ENCODE results near the gene SLFN12.
A peak's percentile ranks its signal among the peaks of the same experiment; 100 is the strongest.
"Not testable (repeated sequence)": the region's sequence is repeated elsewhere in the genome, so short reads cannot be mapped to it uniquely, and the experiment has no call there.

The SLFN12 gene

DNA sequence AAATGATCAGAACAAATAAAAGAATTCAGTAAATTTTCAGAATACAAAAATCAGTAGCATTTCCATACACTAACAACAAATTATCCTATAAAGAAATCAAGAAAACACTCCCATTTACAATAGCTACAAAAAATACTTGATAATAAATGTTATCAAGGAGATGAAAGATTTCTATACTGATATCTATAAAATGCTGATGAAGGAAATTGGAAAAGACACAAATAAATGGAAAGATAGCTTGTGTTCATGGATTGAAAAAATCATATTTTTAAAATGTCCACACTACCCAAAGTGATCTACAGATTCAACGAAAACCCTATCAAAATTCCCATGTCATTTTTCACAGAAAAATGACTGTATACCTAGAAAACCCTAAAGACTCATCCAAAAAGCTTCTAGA lies 18.1 kb downstream of the SLFN12 start:
- no peak for DNase-seq (ENCODE audit: low read depth in 2 of 2)

DNA sequence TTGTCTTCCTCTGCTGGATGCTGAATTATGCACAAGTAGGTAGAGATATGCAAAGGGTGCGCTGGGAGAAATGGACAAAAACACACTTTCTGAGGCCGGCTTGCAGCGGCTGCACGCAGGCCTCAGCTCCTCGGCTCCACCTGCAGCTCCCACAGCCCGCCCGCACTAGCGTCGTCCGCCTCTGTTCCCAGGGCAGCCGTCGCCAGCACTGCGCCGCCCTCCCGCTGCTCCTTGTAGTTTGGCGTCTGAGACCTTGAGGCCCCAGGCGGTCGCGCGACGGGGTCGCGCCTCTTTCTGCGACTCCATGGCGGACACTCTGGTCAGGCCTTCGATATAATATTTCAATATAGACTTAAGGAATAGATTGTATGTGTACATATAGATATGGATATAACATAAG lies 24.8 kb downstream of the SLFN12 start:
- no peak for DNase-seq (ENCODE audit: low read depth in 2 of 2)

DNA sequence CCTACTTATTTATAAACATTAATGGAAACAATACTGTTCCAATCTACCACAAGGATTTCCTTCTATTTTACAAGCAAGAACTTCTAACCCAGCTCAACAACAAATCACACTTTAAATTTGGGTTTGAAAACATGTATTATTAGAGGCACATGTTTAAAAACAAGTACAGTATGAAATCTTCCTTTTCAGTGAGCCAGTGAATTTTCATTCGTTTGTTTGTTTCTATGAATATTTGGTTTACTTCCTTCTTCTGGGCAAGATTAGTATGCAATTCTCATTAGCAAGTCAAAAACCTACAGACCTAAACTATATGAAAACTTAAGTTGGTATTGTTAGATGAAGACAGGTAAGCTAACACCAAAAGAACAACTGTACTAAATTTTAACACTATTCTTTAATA lies 25.7 kb downstream of the SLFN12 start:
- DNase-seq (ENCODE audit: low read depth in 2 of 2), result no peak

DNA sequence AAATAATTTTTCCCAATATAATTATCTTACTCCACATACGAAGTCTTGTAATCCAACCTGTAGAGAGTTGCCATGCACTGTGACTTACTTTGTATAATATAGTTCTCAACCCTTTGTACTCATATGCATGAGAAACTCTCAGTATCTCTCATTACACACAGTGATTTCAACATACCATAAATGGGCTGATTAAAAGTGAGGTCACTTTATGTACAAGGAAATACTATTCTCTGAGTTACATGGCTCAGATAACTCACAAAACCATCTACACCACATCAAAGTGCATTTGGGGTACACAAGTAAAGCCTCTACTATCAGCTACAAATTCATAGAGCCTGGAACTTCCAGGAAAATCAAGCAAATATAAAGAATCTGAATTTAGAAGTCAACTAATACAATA lies 27.9 kb downstream of the SLFN12 start:
- DNase-seq (ENCODE audit: low read depth in 2 of 2), result no peak

DNA sequence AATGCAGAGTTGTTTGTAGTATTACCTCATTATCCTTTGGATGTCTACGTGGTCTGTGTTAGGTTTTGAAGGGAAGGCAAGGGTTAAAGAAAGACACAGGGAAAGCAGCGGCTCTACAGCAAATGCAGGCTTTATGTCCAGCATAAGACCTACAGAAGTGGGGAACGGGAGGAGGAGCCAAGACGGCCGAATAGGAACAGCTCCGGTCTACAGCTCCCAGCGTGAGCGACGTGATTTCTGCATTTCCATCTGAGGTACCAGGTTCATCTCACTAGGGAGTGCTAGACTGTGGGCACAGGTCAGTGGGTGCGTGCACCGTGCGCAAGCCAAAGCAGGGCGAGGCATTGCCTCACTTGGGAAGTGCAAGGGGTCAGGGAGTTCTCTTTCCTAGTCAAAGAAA lies 38.5 kb downstream of the SLFN12 start:
- DNase-seq (ENCODE audit: low read depth in 2 of 2), result not testable (repeated sequence)

DNA sequence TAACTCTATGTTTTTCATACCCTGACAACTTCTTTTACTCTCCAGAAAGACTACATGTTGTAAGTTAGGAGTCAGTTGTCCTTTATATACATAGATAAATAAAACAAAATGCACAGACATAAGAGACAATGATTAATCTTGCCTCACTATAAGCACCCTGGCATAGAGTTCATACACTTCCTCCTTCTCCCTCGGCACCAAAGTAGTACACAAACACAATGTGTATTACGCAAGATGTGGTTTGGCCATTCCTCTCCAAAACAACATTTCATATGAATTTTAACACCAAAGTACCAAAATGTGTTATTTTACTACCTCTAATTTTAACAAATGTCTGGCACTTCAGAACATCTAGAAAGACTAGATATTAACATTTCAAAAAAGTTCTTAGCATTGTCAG lies 41.6 kb downstream of the SLFN12 start:
- no peak for DNase-seq (ENCODE audit: low read depth in 2 of 2)

DNA sequence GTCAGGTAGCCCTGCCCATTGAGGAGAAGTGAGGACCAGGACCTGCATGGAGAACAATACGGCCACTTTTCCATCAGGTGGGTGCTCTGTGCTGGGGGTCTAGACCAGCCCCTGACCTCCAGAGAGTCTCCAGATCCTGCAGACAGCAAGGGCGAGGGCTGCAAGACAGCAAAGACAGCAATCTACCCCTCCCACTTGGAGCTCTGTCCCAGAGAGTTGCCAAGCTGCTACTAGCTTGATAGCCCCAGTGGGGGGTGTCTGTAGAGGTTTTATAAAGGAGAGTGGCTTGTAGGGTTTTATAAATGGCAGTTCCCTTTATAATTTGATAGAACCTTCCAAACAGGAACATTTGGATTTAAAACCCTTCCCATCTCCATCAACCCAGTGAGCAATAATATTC lies 42.1 kb downstream of the SLFN12 start:
- no peak for DNase-seq (ENCODE audit: low read depth in 2 of 2)

DNA sequence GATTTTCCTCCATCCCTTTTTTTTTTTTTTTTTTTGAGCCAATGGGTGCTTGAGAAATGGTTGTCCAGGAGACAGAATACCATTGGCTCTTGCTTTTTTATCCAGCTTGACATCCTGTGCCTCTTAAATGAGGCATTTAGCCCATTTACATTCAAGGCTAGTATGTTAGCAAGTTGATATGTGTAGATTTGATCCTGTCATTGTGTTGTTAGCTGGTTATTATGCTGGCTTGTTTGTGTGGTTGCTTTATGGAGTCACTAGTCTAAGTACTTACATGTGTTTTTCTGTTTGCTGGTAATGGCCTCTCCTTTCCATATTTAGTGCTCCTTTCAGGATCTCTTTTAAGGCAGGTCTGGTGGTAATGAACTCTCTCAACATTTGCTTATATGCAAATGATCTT lies 44.8 kb downstream of the SLFN12 start:
- DNase-seq (ENCODE audit: low read depth in 2 of 2), result no peak

DNA sequence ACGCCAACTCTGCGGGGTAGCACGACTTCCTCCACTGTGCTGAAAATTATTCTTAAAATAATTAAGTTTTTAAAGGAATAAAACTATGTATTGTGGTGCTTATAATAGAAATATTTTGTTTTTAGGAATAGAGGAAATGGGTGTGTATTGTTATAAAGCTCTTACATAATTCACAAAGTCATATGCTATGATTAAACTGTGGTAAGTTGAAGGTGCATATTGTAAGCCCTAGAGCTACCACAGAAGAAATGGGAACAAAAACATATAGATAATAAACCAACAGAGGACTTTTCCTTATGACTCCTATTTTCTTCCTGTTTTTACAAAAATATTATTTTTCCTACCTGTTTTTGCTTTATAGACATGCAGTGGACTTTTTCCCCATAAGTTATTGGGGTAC lies 54.6 kb downstream of the SLFN12 start:
- DNase-seq (ENCODE audit: low read depth in 2 of 2), result no peak

DNA sequence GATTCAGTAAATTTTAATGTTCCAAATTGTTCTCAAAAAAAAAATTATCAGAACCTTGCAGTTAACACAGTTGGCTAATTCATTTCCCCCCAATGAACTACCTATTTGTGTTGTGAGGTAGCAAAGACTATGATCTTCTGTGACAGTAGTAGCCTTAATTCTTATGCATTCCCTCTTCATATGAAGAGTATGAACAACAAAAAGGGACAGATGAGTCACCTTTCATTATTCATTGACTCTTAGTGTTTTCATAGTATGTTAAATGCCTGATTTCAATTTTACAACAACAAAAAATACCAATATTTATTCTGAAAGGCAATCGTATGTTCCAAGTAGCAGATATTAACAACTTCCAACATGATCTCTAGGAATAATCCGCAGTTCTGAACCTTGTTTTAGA lies 55.2 kb downstream of the SLFN12 start:
- no peak for DNase-seq (ENCODE audit: low read depth in 2 of 2)

DNA sequence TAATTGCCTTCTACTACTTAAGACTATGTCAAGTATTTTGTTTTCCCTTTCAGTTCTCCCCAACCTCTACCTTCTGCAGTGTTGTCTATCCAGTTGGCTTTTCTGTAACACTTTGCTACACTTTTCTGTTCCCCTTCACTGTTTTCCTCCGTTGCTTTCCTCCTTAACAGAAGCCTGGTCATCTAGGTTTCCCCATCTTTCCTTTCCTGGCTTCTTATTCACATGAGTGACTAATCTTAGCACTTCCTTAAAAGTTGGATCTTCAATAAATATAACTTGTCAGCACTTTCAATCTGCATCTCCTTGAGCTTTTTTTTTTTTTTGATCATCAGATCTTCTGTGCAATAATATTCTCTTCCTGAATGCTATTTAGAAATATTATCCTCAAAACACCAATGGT lies 56.1 kb downstream of the SLFN12 start:
- DNase-seq (ENCODE audit: low read depth in 2 of 2), result no peak

DNA sequence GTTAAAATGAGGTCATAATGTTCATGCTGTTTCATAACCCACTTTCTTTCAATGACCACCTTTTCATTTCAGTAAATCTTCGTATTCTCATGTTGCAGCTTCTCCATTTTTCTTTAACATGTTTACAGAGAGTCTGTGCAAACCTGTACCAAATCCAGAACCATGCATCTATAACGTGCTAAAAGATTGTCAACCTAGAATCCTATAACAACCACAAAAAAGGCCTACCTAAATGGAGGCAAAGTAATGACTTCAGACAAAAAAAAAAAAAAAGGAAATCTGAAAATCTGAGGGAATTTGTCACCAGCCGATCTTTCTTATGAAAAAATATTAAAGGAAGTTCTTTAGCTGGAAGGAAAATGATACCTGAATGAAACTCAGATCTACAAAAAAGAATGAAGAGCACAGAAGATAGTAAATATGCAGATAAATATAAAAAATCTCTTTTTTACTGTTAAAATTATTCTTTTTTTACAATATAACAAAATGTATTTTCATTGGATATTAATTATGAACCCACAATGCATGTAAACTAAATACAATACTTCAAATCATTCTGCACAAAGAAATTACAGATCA lies 57.4 kb downstream of the SLFN12 start:
- DNase-seq (ENCODE audit: low read depth in 2 of 2), result no peak

DNA sequence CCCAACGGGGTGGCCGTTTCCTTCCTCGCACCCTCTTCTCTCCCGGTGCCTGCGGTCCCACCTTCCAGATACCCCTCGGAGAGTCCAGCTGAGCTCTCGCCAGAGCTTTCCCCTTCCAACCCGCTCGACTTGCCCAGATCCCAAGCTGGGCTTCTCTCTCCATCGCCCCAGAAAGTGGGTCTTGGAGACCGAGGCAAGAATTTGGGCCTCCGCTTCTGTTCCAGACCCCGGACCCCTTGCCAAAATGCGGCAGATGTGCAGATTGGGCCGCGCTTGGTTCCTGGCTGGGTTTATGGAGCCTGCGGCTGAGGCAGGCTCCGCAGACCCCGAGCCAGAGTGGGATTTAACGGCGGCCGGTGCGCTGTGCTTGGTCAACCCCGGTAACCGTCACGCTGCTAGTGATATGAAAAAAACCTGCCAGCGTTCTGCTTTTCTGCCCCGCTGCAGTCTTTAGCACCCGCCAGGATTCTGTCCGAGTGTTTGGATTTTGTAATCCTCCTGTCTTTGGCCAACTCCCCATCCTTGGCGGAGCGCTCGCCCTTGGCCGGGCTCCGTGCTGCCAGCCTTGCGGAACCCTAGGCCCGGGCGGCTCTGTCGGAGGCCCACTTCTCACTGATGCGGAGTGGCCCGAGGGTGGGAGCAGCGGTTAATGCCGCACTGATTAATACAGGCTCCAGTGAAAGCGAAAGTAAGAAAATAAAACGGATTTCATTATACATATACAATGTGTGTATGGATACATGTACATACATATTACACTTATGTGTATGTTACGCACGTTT lies 58.1 kb downstream of the SLFN12 start:
- DNase-seq (ENCODE audit: low read depth in 2 of 2), result peak in 1 of 2 donors; percentile 16

DNA sequence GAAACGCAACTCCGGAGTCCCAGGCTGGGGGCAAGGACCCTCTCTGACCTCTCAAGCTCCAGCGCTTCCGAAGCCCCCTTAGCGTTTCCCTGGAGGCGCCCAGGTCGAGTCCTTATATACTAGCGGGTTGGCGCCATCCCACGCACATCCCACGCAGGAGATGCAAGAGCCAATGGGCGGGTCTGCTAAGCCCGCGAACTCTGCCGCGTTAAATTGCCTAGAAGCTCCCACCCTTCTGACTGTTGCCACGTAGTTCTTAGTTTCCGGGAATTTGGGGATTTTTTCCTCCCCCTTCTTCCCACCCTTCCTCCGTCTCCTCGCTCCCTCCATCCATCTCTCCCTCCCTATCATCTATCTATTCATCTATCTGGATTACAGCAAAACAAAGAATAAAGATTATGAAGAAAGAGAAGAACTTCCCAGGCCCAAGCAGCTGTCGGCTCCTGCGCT lies 58.7 kb downstream of the SLFN12 start, which contains the start of gene SLFN11:
Gene SLFN11, minus strand, starts transcription at position 88 of the 450 bp plus-strand sequence. CDS start 9,814 bp downstream, outside the sequence.
- DNase-seq (ENCODE audit: low read depth in 2 of 2), result peak; percentile 78 to 91

DNA sequence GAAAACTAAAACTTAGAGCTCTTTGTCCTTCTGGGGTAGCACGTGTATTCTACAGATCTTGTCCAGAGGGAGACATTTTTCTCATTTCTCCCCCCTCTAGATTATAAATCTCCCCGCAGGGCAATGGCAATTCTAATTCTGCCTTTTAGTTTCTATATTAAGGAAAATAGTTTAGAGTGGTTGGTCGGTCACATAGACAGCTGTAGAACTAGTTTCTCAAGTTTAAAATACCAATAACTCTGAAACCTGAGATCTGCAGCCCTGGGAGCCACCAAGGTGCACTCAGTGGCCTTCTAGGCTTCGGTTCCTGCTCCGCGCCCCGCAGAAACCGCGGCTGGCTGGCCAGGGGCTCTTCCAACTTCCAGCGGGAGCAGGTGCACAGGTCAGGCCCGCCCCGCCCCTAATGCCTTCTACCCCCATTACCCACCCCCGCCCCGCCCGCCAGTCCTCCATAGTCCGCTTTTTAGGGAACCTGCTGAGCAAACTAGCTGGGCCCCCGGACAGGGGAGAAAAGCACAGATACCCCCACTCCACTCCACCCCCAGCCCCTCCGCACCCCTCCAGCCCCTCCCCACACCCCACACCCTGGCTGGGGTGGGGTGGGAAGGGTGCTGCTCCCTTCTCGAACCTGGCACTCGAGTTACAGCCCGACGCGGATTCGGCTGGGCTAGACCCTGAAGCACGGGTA lies 59.3 kb downstream of the SLFN12 start:
- peak in 1 of 2 donors; percentile 6 for DNase-seq (ENCODE audit: low read depth in 2 of 2)

DNA sequence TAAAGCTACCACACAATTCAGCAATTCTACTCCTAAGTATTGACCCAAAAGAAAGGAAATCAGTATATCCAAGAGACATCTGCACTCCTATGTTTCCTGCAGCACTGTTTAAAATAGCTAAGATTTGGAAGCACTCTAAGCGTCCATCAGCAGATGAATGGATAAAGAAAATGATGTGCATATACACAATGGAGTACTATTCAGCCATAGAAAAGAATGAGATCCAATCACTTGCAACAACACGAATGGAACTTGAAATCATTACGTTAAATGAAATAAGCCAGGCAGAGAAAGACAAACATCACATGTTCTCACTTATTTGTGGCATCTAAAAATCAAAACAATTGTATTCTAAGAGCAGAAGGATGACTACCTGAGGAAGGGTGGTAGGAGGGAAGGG lies 60.4 kb downstream of the SLFN12 start:
- no peak for DNase-seq (ENCODE audit: low read depth in 2 of 2)

DNA sequence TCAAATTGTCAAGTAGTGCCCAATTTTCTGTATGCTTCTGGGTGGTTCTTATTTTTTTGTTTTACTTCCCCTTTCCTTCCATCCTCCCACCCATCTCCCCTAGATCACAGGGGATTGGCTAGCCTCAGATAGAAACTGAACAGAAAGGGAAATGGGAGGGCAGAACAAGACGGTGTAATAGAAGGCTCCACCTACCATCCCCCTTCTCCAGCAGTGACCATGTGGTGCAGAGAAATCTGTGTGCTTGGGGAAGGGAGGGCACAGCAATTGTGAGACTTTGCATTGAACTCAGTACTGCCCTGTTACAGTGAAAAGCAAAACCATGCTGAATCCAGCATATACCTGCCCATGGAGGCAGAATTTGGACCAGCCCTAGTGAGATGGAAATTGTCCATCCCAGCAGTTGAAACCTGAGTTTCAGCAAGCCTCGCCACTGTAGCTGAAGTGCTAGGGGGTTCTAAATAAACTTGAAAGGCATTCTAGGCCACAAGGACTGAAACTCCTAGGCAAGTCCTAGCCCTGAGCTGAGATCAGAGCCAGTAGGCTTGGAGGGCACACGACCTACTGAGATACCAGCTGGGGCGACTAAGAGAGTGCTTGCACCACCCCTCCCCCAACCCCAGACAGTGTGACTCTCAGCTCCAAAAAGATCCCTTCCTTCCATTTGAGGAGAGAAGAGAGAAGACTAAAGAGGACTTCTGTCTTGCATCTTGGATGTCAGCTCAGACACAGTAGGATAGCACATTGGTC lies 64.0 kb downstream of the SLFN12 start:
- DNase-seq (ENCODE audit: low read depth in 2 of 2), result no peak

DNA sequence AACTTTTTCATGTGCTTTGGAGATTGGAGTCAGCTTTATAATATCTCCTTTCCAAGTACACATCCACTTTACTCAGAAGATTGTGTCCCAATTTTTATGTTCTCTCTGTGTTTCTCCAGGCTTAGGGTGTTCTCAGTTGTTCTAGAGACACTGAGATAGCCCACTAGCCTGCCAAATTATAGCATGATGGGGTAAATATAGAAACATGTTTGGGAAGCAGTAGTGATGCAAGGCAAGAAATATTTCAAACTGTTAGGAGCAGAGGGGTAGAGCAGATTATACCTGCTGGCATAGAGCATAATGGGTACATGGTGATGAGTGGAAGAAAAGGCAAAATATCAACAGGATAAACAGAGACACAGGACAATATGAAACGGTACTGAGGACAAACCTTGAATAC lies 71.3 kb downstream of the SLFN12 start:
- no peak for DNase-seq (ENCODE audit: low read depth in 2 of 2)
